ENCODE data around the gene SLC41A2. TPM values are rescaled to one million over a fixed set of nuclear protein-coding genes. Genes with fewer than 3 reads are reported as not detected.
A peak's percentile ranks its signal among the peaks of the same experiment; 100 is the strongest.
"Not testable (repeated sequence)": the region's sequence is repeated elsewhere in the genome, so short reads cannot be mapped to it uniquely, and the experiment has no call there.

Gene SLC41A2
- total and polyA plus RNA-seq, 7 experiments from 2014 or later: 0.08 to 12.7 (median 2.1) TPM

DNA sequence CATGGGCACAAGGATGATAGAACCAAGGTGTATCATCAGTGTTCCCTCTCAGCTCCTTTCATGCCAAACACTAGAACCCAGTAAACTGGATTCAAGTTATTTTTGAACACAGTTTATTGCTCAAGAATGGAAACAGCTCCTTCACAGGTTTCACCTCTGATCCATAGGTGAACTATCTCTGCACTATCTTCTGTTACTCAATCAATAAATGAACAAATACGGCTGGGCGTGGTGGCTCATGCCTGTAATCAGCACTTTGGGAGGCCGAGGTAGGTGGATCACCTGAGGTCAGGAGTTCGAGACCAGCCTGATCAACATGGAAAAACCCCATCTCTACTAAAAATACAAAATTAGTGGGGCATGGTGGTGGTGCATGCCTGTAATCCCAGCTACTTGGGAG, 9.4 kb downstream of the SLC41A2 start:
- H3K27ac Mint-ChIP-seq; ATAC-seq; H3K27me3 ChIP-seq (ENCODE audit: control insufficient read depth in 2 of 2, insufficient read depth in 2 of 2, low read length in 2 of 2); POLR2A ChIA-PET; H3K4me1 Mint-ChIP-seq; DNase-seq; H3K36me3 ChIP-seq (ENCODE audit: control insufficient read depth in 2 of 3, insufficient read depth in 3 of 3, low read length in 3 of 3); H3K9me3 Mint-ChIP-seq; H3K27ac ChIP-seq (ENCODE audit: low read depth, low read length); intact Hi-C loops (cut with micrococcal nuclease); H3K36me3 Mint-ChIP-seq; H3K4me1 ChIP-seq (ENCODE audit: control insufficient read depth in 2 of 2, insufficient read depth in 2 of 2, low read length in 2 of 2); H3K9me3 ChIP-seq (ENCODE audit: control insufficient read depth in 2 of 3, low read length in 3 of 3); H3K4me3 ChIP-seq (ENCODE audit: low read length); H3K4me3 Mint-ChIP-seq: not testable (repeated sequence)
- peaks cover 0 to 24% (median 4%) of the 10 kb centered on the region in 5 donors for H3K27me3 Mint-ChIP-seq
- CTCF ChIA-PET: interaction anchor here (0.6 to 1.5 kb wide), 3 partner anchors 9 to 567 kb away, joined by 3 to 5 read pairs (median 3); partner anchors contain the start of gene SLC41A2

DNA sequence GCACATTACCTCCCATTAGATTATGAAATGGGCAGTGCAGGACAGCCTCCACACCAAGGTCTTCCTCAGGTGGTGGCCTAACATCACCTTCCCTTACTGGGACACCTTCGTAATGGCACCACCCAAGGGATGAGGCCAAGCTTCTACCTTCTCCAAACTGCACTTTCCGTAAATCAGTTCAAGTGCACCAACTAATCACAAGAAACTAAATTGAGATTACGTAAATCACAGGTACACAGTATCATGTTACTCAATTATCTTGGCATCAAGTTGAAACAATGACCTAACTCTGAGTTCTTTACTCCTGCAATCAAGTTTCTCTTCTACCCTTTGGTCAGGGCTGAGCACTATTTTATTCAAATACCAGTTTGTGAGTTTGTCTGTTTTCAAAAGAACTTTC, 13.8 kb downstream of the SLC41A2 start:
- H3K27me3 ChIP-seq (ENCODE audit: control insufficient read depth in 2 of 2, insufficient read depth in 2 of 2, low read length in 2 of 2): no peaks in the 10 kb centered on the region
- ATAC-seq: no peak
- no peaks in the 10 kb centered on the region for H3K9me3 ChIP-seq (ENCODE audit: control insufficient read depth in 2 of 3, low read length in 3 of 3)
- Mint-ChIP-seq H3K4me3 (no peak overlapping the region), H3K27ac (no peak overlapping the region), H3K36me3 (peaks cover 0 to 9% (median 3%) of the 10 kb centered on the region in 5 donors), H3K9me3 (peaks cover 0 to 20% (median 6%) of the 10 kb centered on the region in 11 donors), H3K27me3 (peaks cover 0 to 15% (median 0%) of the 10 kb centered on the region in 5 donors), H3K4me1 (no peaks in the 10 kb centered on the region)
- no peak overlapping the region for H3K27ac ChIP-seq (ENCODE audit: low read depth, low read length)
- ChIA-PET POLR2A (no interaction called here), CTCF (no interaction called here)
- H3K4me3 ChIP-seq (ENCODE audit: low read length): no peak overlapping the region
- no peaks in the 10 kb centered on the region for H3K4me1 ChIP-seq (ENCODE audit: control insufficient read depth in 2 of 2, insufficient read depth in 2 of 2, low read length in 2 of 2)
- DNase-seq: no peak
- intact Hi-C loops (cut with micrococcal nuclease): no loop called here
- no peaks in the 10 kb centered on the region for H3K36me3 ChIP-seq (ENCODE audit: control insufficient read depth in 2 of 3, insufficient read depth in 3 of 3, low read length in 3 of 3)

DNA sequence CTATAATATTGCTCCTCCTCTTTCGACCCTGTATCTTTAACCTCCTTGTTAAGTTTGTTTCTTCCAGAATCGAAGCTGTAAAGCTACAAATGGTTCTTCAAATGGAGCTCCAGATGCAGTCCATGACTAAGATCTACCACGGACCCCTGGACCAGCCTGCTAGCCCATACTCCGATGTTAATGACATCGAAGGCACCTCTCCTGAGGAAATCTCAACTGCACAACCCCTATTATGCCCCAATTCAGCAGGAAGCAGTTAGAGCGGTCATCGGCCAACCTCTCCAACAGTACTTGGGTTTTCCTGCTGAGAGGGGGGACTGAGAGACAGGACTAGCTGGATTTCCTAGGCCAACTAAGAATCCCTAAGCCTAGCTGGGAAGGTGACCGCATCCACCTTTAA, 14.7 kb downstream of the SLC41A2 start:
- ATAC-seq; intact Hi-C loops (cut with micrococcal nuclease); H3K36me3 ChIP-seq (ENCODE audit: control insufficient read depth in 2 of 3, insufficient read depth in 3 of 3, low read length in 3 of 3); H3K4me1 ChIP-seq (ENCODE audit: control insufficient read depth in 2 of 2, insufficient read depth in 2 of 2, low read length in 2 of 2); DNase-seq; H3K9me3 ChIP-seq (ENCODE audit: control insufficient read depth in 2 of 3, low read length in 3 of 3); H3K36me3 Mint-ChIP-seq; H3K27ac ChIP-seq (ENCODE audit: low read depth, low read length); H3K4me3 Mint-ChIP-seq; H3K4me3 ChIP-seq (ENCODE audit: low read length); H3K27me3 ChIP-seq (ENCODE audit: control insufficient read depth in 2 of 2, insufficient read depth in 2 of 2, low read length in 2 of 2); H3K4me1 Mint-ChIP-seq; CTCF ChIA-PET: not testable (repeated sequence)
- H3K9me3 Mint-ChIP-seq: peaks cover 0 to 20% (median 6%) of the 10 kb centered on the region in 11 donors
- peak overlapping the region in 1 of 9 donors; percentile 8 for H3K27ac Mint-ChIP-seq
- POLR2A ChIA-PET: interaction anchor here (0.6 kb wide), 1 partner anchor 11 kb away, joined by 4 read pairs; no protein-coding TSS in a partner anchor
- peaks cover 0 to 15% (median under 1%) of the 10 kb centered on the region in 5 donors for H3K27me3 Mint-ChIP-seq

DNA sequence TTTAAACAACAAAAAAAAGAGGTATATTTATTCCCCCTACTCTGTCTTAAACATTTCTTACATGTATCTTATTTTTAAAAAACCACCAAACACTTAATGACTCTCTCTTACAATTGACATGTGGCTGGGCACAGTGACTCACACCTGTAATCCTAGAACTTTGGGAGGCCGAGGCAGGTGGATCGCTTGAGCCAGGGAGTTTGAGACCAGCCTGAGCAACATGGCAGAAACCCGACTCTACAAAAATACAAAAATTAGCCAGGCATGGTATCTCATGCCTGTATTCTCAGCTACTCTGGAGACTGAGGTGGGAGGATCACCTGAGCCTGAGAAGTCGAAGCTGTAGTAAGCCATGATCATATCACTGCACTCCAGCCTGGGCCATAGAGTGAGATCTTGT, 16.0 kb downstream of the SLC41A2 start:
- peaks cover 0 to 15% (median 3%) of the 10 kb centered on the region in 5 donors for H3K27me3 Mint-ChIP-seq
- no peak for ATAC-seq
- no peak overlapping the region for H3K4me3 Mint-ChIP-seq
- H3K36me3 Mint-ChIP-seq: peaks cover 0 to 9% (median 3%) of the 10 kb centered on the region in 5 donors
- H3K4me3 ChIP-seq (ENCODE audit: low read length): no peak overlapping the region
- no peaks in the 10 kb centered on the region for H3K4me1 Mint-ChIP-seq
- H3K27ac Mint-ChIP-seq: no peak overlapping the region
- H3K9me3 Mint-ChIP-seq: peaks cover 0 to 20% (median 6%) of the 10 kb centered on the region in 11 donors
- H3K27ac ChIP-seq (ENCODE audit: low read depth, low read length): no peak overlapping the region
- ChIA-PET CTCF (no interaction called here), POLR2A (no interaction called here)
- no peaks in the 10 kb centered on the region for H3K27me3 ChIP-seq (ENCODE audit: control insufficient read depth in 2 of 2, insufficient read depth in 2 of 2, low read length in 2 of 2)
- no peak for DNase-seq
- no peaks in the 10 kb centered on the region for H3K4me1 ChIP-seq (ENCODE audit: control insufficient read depth in 2 of 2, insufficient read depth in 2 of 2, low read length in 2 of 2)
- no peaks in the 10 kb centered on the region for H3K9me3 ChIP-seq (ENCODE audit: control insufficient read depth in 2 of 3, low read length in 3 of 3)
- no peaks in the 10 kb centered on the region for H3K36me3 ChIP-seq (ENCODE audit: control insufficient read depth in 2 of 3, insufficient read depth in 3 of 3, low read length in 3 of 3)
- intact Hi-C loops (cut with micrococcal nuclease): no loop called here

DNA sequence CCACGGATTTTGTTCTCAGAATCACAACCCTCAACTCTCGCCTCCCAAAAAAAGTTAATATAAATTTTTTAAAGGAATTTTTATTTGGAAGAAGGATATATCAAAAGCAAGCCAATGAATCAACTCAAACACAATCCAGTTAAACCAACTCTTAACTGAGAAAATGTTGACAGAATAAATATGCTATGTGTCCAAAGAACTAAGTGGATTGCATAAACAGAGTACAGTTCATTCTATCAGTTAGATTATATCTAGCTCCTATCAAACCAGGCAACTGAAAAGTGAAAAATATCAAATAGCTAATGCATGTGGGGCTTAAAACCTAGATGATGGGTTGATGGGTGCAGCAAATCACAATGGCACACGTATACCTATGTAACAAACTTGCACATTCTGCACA, 16.6 kb downstream of the SLC41A2 start:
- Mint-ChIP-seq H3K4me3 (no peak overlapping the region), H3K36me3 (peaks cover 0 to 9% (median 3%) of the 10 kb centered on the region in 5 donors), H3K27ac (no peak overlapping the region), H3K9me3 (peaks cover 0 to 20% (median 6%) of the 10 kb centered on the region in 11 donors), H3K4me1 (no peaks in the 10 kb centered on the region), H3K27me3 (peaks cover 0 to 12% (median 3%) of the 10 kb centered on the region in 5 donors)
- Histone ChIP-seq H3K27ac (ENCODE audit: low read depth, low read length) (no peak overlapping the region), H3K4me3 (ENCODE audit: low read length) (no peak overlapping the region), H3K9me3 (ENCODE audit: control insufficient read depth in 2 of 3, low read length in 3 of 3) (no peaks in the 10 kb centered on the region), H3K27me3 (ENCODE audit: control insufficient read depth in 2 of 2, insufficient read depth in 2 of 2, low read length in 2 of 2) (no peaks in the 10 kb centered on the region), H3K36me3 (ENCODE audit: control insufficient read depth in 2 of 3, insufficient read depth in 3 of 3, low read length in 3 of 3) (no peaks in the 10 kb centered on the region), H3K4me1 (ENCODE audit: control insufficient read depth in 2 of 2, insufficient read depth in 2 of 2, low read length in 2 of 2) (no peaks in the 10 kb centered on the region)
- intact Hi-C loops (cut with micrococcal nuclease): no loop called here
- CTCF ChIA-PET: interaction anchor here (0.7 kb wide), 1 partner anchor 75 kb away, joined by 3 read pairs; no protein-coding TSS in a partner anchor
- POLR2A ChIA-PET: no interaction called here
- ATAC-seq (no peak), DNase-seq (no peak)

DNA sequence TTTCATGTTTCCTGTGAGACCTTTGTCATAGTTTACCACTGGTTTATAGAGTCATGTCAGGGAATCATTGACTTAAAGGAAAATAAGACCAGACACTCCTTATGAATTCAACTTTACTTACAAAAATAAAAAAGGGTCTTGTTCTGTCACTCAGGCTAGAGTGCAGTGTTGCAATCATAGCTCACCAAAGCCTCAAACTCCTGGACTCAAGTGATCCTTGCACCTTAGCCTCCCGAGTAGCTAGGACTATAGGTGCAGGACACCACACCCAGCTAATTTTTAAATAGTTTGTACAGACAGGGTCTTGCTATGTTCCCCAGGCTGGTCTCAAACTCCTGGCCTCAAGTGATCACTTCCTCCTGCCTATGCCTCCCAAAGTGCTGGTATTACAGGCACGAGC, 19.0 kb downstream of the SLC41A2 start:
- peaks cover 0 to 11% (median 3%) of the 10 kb centered on the region in 5 donors for H3K36me3 Mint-ChIP-seq
- peaks cover 0 to 11% (median 3%) of the 10 kb centered on the region in 5 donors for H3K27me3 Mint-ChIP-seq
- no peak for DNase-seq
- H3K4me1 Mint-ChIP-seq: peaks cover 0 to 2% (median 0%) of the 10 kb centered on the region in 7 donors
- peaks cover 0 to 14% (median 5%) of the 10 kb centered on the region in 11 donors for H3K9me3 Mint-ChIP-seq
- H3K4me3 ChIP-seq (ENCODE audit: low read length): no peak overlapping the region
- no peaks in the 10 kb centered on the region for H3K36me3 ChIP-seq (ENCODE audit: control insufficient read depth in 2 of 3, insufficient read depth in 3 of 3, low read length in 3 of 3)
- H3K4me3 Mint-ChIP-seq: no peak overlapping the region
- ATAC-seq: no peak
- H3K27ac ChIP-seq (ENCODE audit: low read depth, low read length): no peak overlapping the region
- ChIA-PET POLR2A (no interaction called here), CTCF (no interaction called here)
- H3K27ac Mint-ChIP-seq: no peak overlapping the region
- H3K9me3 ChIP-seq (ENCODE audit: control insufficient read depth in 2 of 3, low read length in 3 of 3): no peaks in the 10 kb centered on the region
- intact Hi-C loops (cut with micrococcal nuclease): no loop called here
- no peaks in the 10 kb centered on the region for H3K27me3 ChIP-seq (ENCODE audit: control insufficient read depth in 2 of 2, insufficient read depth in 2 of 2, low read length in 2 of 2)
- H3K4me1 ChIP-seq (ENCODE audit: control insufficient read depth in 2 of 2, insufficient read depth in 2 of 2, low read length in 2 of 2): no peaks in the 10 kb centered on the region

DNA sequence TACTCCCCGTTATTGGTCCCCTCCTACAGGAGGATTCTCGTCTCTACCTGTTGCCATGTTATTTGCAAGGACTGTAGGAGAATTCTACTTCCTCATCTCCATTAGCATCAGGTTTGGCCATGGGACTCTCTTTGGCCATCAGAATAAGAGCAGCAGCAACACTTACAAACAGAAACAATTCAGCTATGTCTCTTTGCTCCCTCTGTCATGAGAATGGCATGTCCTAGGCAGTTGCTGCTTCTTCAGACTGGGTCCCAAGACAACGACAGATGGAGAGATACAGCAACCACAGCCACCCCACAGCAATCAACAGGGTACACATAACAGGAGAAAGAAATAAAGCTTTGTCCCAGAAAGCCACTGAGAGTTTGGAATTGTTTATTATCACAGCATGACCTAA, 19.7 kb downstream of the SLC41A2 start:
- peaks cover 0 to 9% (median 3%) of the 10 kb centered on the region in 5 donors for H3K27me3 Mint-ChIP-seq
- intact Hi-C loops (cut with micrococcal nuclease): no loop called here
- peaks cover 0 to 7% (median 2%) of the 10 kb centered on the region in 11 donors for H3K9me3 Mint-ChIP-seq
- ATAC-seq (no peak), DNase-seq (no peak)
- H3K4me1 ChIP-seq (ENCODE audit: control insufficient read depth in 2 of 2, insufficient read depth in 2 of 2, low read length in 2 of 2): no peaks in the 10 kb centered on the region
- no peak overlapping the region for H3K4me3 Mint-ChIP-seq
- H3K27ac ChIP-seq (ENCODE audit: low read depth, low read length): no peak overlapping the region
- peaks cover 0 to 2% (median 0%) of the 10 kb centered on the region in 7 donors for H3K4me1 Mint-ChIP-seq
- ChIA-PET CTCF (no interaction called here), POLR2A (interaction anchor here (0.7 kb wide), 1 partner anchor 206 kb away, joined by 5 read pairs; no protein-coding TSS in a partner anchor)
- peaks cover 0 to 9% (median under 1%) of the 10 kb centered on the region in 5 donors for H3K36me3 Mint-ChIP-seq
- no peaks in the 10 kb centered on the region for H3K36me3 ChIP-seq (ENCODE audit: control insufficient read depth in 2 of 3, insufficient read depth in 3 of 3, low read length in 3 of 3)
- H3K4me3 ChIP-seq (ENCODE audit: low read length): no peak overlapping the region
- no peak overlapping the region for H3K27ac Mint-ChIP-seq
- no peaks in the 10 kb centered on the region for H3K27me3 ChIP-seq (ENCODE audit: control insufficient read depth in 2 of 2, insufficient read depth in 2 of 2, low read length in 2 of 2)
- H3K9me3 ChIP-seq (ENCODE audit: control insufficient read depth in 2 of 3, low read length in 3 of 3): no peaks in the 10 kb centered on the region

Data from naive thymus-derived CD4-positive, alpha-beta T cell (primary cell).